Fibroblast of the conjunctiva (primary cell): ENCODE results near the gene NR4A1.

Source experiments
- DNase-seq: peaks from one replicate; pipeline ENCODE4 v3.0.0-alpha.2; 2010; ENCODE audit warnings: low read depth

Gene NR4A1

GRCh38 chr12:52079576-52080402, 28.5 kb downstream of the NR4A1 start, which contains the start of gene SMIM41:
Gene SMIM41 (plus strand): TSS chr12:52079704. CDS start chr12:52079780, 76 bp downstream.
- no peak for DNase-seq

- DNase-seq = no peak
Measured at GRCh38 chr12:52080403-52081251, 29.4 kb downstream of the NR4A1 start.

GRCh38 chr12:52081263-52081733, 30.1 kb downstream of the NR4A1 start:
- no peak for DNase-seq

GRCh38 chr12:52082026-52082668, 30.9 kb downstream of the NR4A1 start:
- DNase-seq = no peak

- no peak for DNase-seq
Measured at GRCh38 chr12:52082669-52082987, 31.4 kb downstream of the NR4A1 start.

- peak; percentile 14 for DNase-seq
Measured at GRCh38 chr12:52082988-52083637, 31.9 kb downstream of the NR4A1 start.

GRCh38 chr12:52083638-52083996, 32.4 kb downstream of the NR4A1 start:
- no peak for DNase-seq

GRCh38 chr12:52084491-52085231, 33.4 kb downstream of the NR4A1 start:
- no peak for DNase-seq

GRCh38 chr12:52085682-52086180, 34.5 kb downstream of the NR4A1 start:
- no peak for DNase-seq

GRCh38 chr12:52086366-52086765, 35.1 kb downstream of the NR4A1 start:
- DNase-seq = no peak

- no peak for DNase-seq
Measured at GRCh38 chr12:52086944-52087835, 35.9 kb downstream of the NR4A1 start.

GRCh38 chr12:52087961-52088820, 36.9 kb downstream of the NR4A1 start:
- no peak for DNase-seq

- DNase-seq = no peak
Measured at GRCh38 chr12:52089491-52089890, 38.2 kb downstream of the NR4A1 start.

GRCh38 chr12:52090291-52090690, 39.0 kb downstream of the NR4A1 start:
- DNase-seq = no peak

- no peak for DNase-seq
Measured at GRCh38 chr12:52091061-52091460, 39.8 kb downstream of the NR4A1 start.

- DNase-seq = no peak
Measured at GRCh38 chr12:52091869-52092268, 40.6 kb downstream of the NR4A1 start.

GRCh38 chr12:52093346-52093745, 42.1 kb downstream of the NR4A1 start:
- DNase-seq = no peak

- DNase-seq = no peak
Measured at GRCh38 chr12:52096332-52097044, 45.2 kb downstream of the NR4A1 start.
